SJCRH30 (cell line): ENCODE measurements around the gene ZIM2. TPM values are rescaled to one million over a fixed set of nuclear protein-coding genes. Genes with fewer than 3 reads are reported as not detected.

Experiments
- DNase-seq, 2 experiments: peaks; one replicate each; pipeline ENCODE4 v3.0.0-alpha.2; 2015 to 2020
- H3K27ac ChIP-seq: fragments of 250-450 bp; sonication (Bioruptor Pico); 2 replicates; pipeline ENCODE4 v1.5.1; 2020; ENCODE audit warnings: mild to moderate bottlenecking, moderate library complexity
- H3K27me3 ChIP-seq: fragments of 250-450 bp; sonication (Bioruptor Pico); 2 replicates; pipeline ENCODE4 v1.5.1; 2020; ENCODE audit warnings: mild to moderate bottlenecking, moderate library complexity
- H3K36me3 ChIP-seq: fragments of 250-450 bp; sonication (Bioruptor Pico); 2 replicates; pipeline ENCODE4 v1.5.1; 2020; ENCODE audit warnings: mild to moderate bottlenecking, moderate library complexity
- H3K4me1 ChIP-seq: fragments of 250-450 bp; sonication (Bioruptor Pico); 2 replicates; pipeline ENCODE4 v1.5.1; 2020; ENCODE audit warnings: mild to moderate bottlenecking, moderate library complexity
- H3K4me3 ChIP-seq: fragments of 250-450 bp; sonication (Bioruptor Pico); 2 replicates; pipeline ENCODE4 v1.5.1; 2020; ENCODE audit warnings: mild to moderate bottlenecking, moderate library complexity
- H3K9me3 ChIP-seq: fragments of 250-450 bp; sonication (Bioruptor Pico); replicated peaks from 2 replicates; pipeline ENCODE4 v1.5.1; 2020; ENCODE audit warnings: mild to moderate bottlenecking, moderate library complexity
- total RNA-seq: library from RNA; depleted of rRNA; stranded (reverse); fragments of >200 nt; shearing (Covaris generic); gene quantifications from 2 replicates; pipeline ENCODE4 v1.2.3, GENCODE V29; 2014; rRNA removed

The ZIM2 gene
- total RNA-seq, 1 experiment from 2014 or later, result 8.9 TPM

DNA sequence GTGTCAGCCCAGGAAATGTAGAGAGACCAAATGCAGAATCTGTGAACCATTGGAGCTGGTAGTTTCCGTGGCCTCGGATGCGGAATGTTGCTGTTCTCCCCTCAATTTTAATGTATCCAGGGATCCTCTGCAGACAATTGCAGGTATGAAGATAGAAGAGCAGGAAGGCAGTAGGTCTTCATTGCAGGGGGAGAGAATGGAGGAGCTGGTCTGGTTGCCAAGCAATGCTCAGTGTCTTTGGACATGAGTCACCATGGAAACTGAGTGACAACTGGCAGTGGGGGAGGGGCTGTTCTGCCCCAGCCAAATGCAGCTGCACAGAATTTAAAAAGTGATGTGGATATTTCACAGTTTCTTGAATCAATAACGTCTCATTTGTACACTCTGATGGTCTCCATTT, 112.8 kb downstream of the ZIM2 start:
- H3K9me3 ChIP-seq, result no peaks in the 10 kb centered on the region; the same call in 1 of the 2 replicates
- no peak overlapping the region for H3K27ac ChIP-seq
- H3K4me1 ChIP-seq, result no peaks in the 10 kb centered on the region
- no peaks in the 10 kb centered on the region for H3K27me3 ChIP-seq
- no peaks in the 10 kb centered on the region for H3K36me3 ChIP-seq
- peak; percentile 20 to 24 for DNase-seq
- no peak overlapping the region for H3K4me3 ChIP-seq

DNA sequence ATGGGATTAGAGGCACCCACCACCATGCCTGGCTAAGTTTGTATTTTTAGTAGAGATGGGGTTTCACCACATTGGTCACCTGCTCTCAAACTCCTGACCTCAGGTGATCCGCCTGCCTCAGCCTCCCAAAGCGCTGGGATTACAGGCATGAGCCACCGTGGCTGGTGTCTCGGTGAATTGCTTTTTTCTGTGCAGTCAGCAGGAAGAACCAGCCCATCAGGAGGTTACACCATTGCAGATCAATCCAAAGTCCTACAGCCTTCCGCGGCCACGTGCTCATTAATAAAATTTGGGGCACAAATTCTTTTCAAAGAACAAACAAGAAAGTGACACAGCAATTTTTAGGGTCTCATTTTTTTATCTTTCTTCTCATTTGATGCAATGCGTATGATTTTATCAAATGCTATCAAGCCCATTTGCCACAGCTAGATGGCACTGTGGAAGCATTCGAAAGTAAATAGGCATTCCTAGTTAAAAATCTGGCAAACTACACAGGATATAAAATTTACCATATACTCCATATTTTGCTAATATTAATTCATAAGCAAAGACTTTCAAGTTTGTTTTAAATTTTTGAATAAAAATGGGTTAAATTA, 114.6 kb downstream of the ZIM2 start:
- DNase-seq, result peak in 1 of 2 experiments; percentile 69
- Histone ChIP-seq H3K36me3 (no peaks in the 10 kb centered on the region), H3K4me1 (no peaks in the 10 kb centered on the region), H3K27me3 (no peaks in the 10 kb centered on the region), H3K4me3 (no peak overlapping the region), H3K9me3 (0 out of 2 replicates have a peak, but pooled peaks cover 4% of the 10 kb centered on the region), H3K27ac (no peak overlapping the region)

Other genes starting within 250 kb of the ZIM2 start
- gene ZNF71, start 245.4 kb downstream of the ZIM2 start, total RNA-seq, result 11.1 and 11.4 TPM in 2 replicates
- gene SMIM17, start 197.6 kb downstream of the ZIM2 start, total RNA-seq, result 0.55 and 0.71 TPM in 2 replicates
- 0.10 and 0.43 TPM in 2 replicates for gene ZNF835, start 169.0 kb downstream of the ZIM2 start, total RNA-seq
- 501 and 545 TPM in 2 replicates for gene PEG3, start within 50 bp of the ZIM2 start, total RNA-seq